ENCODE data around the gene TM4SF4. TPM values are rescaled to one million over a fixed set of nuclear protein-coding genes. Genes with fewer than 3 reads are reported as not detected.

Gene TM4SF4
- total RNA-seq, 1 experiment from 2014 or later: not detected

- H3K79me2 ChIP-seq (ENCODE audit: insufficient read depth, low read length): no peaks in the 10 kb centered on the region
- H4K5ac ChIP-seq (ENCODE audit: insufficient read length, low read depth, low read length): no peak overlapping the region
- no peak overlapping the region for H2BK15ac ChIP-seq (ENCODE audit: low read depth, low read length)
- no peak overlapping the region for H4K8ac ChIP-seq (replicated peaks; ENCODE audit: insufficient read length, low read depth, low read length)
- Mint-ChIP-seq H3K27me3 (ENCODE audit: low read depth) (no peaks in the 10 kb centered on the region), H3K4me1 (peaks cover 31 to 35% of the 10 kb centered on the region in 2 experiments), H3K36me3 (ENCODE audit: insufficient read depth in 1 of 3, low read depth in 3 of 3) (no peaks in the 10 kb centered on the region), H3K9me3 (no peaks in the 10 kb centered on the region), H3K4me3 (no peak overlapping the region), H3K27ac (no peak overlapping the region)
- H4K91ac ChIP-seq (ENCODE audit: insufficient read length, low read depth, low read length): no peak overlapping the region
- H2BK120ac ChIP-seq (ENCODE audit: low read depth, low read length, poor library complexity, severe bottlenecking): no peak overlapping the region
- H3K23ac ChIP-seq (ENCODE audit: insufficient read length, low read depth, low read length): no peak overlapping the region
- H3K9ac ChIP-seq (ENCODE audit: extremely low read depth, insufficient read length, low read length): no peak overlapping the region
- H3K4ac ChIP-seq (ENCODE audit: low read depth, low read length): no peak overlapping the region
- no peaks in the 10 kb centered on the region for H4K20me1 ChIP-seq (ENCODE audit: control insufficient read depth, insufficient read depth, insufficient read length)
- no peaks in the 10 kb centered on the region for H3K27me3 ChIP-seq (ENCODE audit: insufficient read depth, low read length)
- H3K79me1 ChIP-seq (ENCODE audit: insufficient read depth, low read depth, low read length, poor library complexity, severe bottlenecking): no peaks in the 10 kb centered on the region
- H2AK5ac ChIP-seq (ENCODE audit: insufficient read length, low read length): no peak overlapping the region
- DNase-seq: no peak
- H2BK5ac ChIP-seq (ENCODE audit: insufficient read length, low read length): no peak overlapping the region
- no peak overlapping the region for H2BK20ac ChIP-seq (ENCODE audit: low read depth, low read length, poor library complexity, severe bottlenecking)
- no peak overlapping the region for H3K4me2 ChIP-seq (ENCODE audit: insufficient read depth, insufficient read length, low read length)
- H3K23me2 ChIP-seq (ENCODE audit: insufficient read length, low read depth, low read length, poor library complexity, severe bottlenecking): no peaks in the 10 kb centered on the region
- H3K9me3 ChIP-seq (ENCODE audit: control insufficient read depth, low read depth, low read length): no peaks in the 10 kb centered on the region
- H2AFZ ChIP-seq (ENCODE audit: low read length): no peak overlapping the region
- H3K4me1 ChIP-seq (ENCODE audit: insufficient read depth, low read length): peaks cover 2% of the 10 kb centered on the region; the same call in 1 of the 2 replicates
- TF ChIP-seq CTCF (conservative IDR thresholded peaks at IDR 0.05): no peak
- no peak overlapping the region for H3K14ac ChIP-seq (ENCODE audit: insufficient read depth, low read length)
- no peak overlapping the region for H2BK12ac ChIP-seq (ENCODE audit: insufficient read length, low read depth, low read length)
- H3K56ac ChIP-seq (ENCODE audit: insufficient read length, low read depth, low read length): no peak overlapping the region
- H3K18ac ChIP-seq (ENCODE audit: insufficient read length, low read depth, low read length): no peak overlapping the region
- WGBS (ENCODE audit: extremely low coverage, insufficient read length, low lambda C conversion rate): no CpG with 5 or more reads among the region's 4 CpGs
- no peak overlapping the region for H3T11ph ChIP-seq (ENCODE audit: low read length)
- H3K27ac ChIP-seq (ENCODE audit: insufficient read length, low read depth, low read length): no peak overlapping the region
Measured at GRCh38 chr3:149534082-149534481, 59.6 kb downstream of the TM4SF4 start.
